HG02943 (cell line): ENCODE results near the gene FHDC1.

ENCODE experiments used
- ATAC-seq: cut with Tn5 transposase; IDR thresholded peaks from one replicate; pipeline ENCODE4 v1.9.1; 2021; ENCODE audit warnings: mild to moderate bottlenecking, low read depth, moderate library complexity; ENCODE audit not compliant: unreplicated experiment

Gene FHDC1

GRCh38 chr4:152999346-153000075 lies 63.4 kb downstream of the FHDC1 start:
- no peak for ATAC-seq

GRCh38 chr4:153000076-153000420 lies 63.9 kb downstream of the FHDC1 start:
- ATAC-seq: no peak

- no peak for ATAC-seq
Observed at GRCh38 chr4:153001626-153002025, 65.5 kb downstream of the FHDC1 start.

- ATAC-seq: no peak
Observed at GRCh38 chr4:153002110-153002509, 66.0 kb downstream of the FHDC1 start.

- no peak for ATAC-seq
Observed at GRCh38 chr4:153004081-153004850, 68.1 kb downstream of the FHDC1 start.

GRCh38 chr4:153005899-153006381 lies 69.8 kb downstream of the FHDC1 start:
- ATAC-seq: no peak

GRCh38 chr4:153008578-153009199 lies 72.6 kb downstream of the FHDC1 start:
- peak; percentile 72 for ATAC-seq

- no peak for ATAC-seq
Observed at GRCh38 chr4:153010146-153010545, 74.0 kb downstream of the FHDC1 start.

GRCh38 chr4:153013202-153013977 lies 77.3 kb downstream of the FHDC1 start:
- no peak for ATAC-seq

- ATAC-seq: no peak
Observed at GRCh38 chr4:153014460-153014859, 78.3 kb downstream of the FHDC1 start.

GRCh38 chr4:153016592-153016991 lies 80.5 kb downstream of the FHDC1 start:
- no peak for ATAC-seq

- ATAC-seq: no peak
Observed at GRCh38 chr4:153018031-153018430, 81.9 kb downstream of the FHDC1 start.

GRCh38 chr4:153018684-153019083 lies 82.6 kb downstream of the FHDC1 start:
- ATAC-seq: no peak

- ATAC-seq: no peak
Observed at GRCh38 chr4:153019906-153020305, 83.8 kb downstream of the FHDC1 start.

GRCh38 chr4:153020457-153020856 lies 84.3 kb downstream of the FHDC1 start:
- no peak for ATAC-seq

- ATAC-seq: no peak
Observed at GRCh38 chr4:153021276-153021675, 85.2 kb downstream of the FHDC1 start.

GRCh38 chr4:153022241-153022715 lies 86.2 kb downstream of the FHDC1 start:
- ATAC-seq: no peak

GRCh38 chr4:153023139-153023538 lies 87.0 kb downstream of the FHDC1 start:
- no peak for ATAC-seq

- no peak for ATAC-seq
Observed at GRCh38 chr4:153023692-153024394, 87.7 kb downstream of the FHDC1 start.

GRCh38 chr4:153024466-153024865 lies 88.3 kb downstream of the FHDC1 start:
- no peak for ATAC-seq
